ENCODE data around the gene NACA2.

NACA2 gene

GRCh38 chr17:61591018-61591417, at the start of gene NACA2:
NACA2 (minus strand) TSS chr17:61591219; CDS start chr17:61591180, 39 bp downstream.
- H3K27ac ChIP-seq = no peak within 1 kb of the TSS
- TF ChIP-seq, protein P1, sequence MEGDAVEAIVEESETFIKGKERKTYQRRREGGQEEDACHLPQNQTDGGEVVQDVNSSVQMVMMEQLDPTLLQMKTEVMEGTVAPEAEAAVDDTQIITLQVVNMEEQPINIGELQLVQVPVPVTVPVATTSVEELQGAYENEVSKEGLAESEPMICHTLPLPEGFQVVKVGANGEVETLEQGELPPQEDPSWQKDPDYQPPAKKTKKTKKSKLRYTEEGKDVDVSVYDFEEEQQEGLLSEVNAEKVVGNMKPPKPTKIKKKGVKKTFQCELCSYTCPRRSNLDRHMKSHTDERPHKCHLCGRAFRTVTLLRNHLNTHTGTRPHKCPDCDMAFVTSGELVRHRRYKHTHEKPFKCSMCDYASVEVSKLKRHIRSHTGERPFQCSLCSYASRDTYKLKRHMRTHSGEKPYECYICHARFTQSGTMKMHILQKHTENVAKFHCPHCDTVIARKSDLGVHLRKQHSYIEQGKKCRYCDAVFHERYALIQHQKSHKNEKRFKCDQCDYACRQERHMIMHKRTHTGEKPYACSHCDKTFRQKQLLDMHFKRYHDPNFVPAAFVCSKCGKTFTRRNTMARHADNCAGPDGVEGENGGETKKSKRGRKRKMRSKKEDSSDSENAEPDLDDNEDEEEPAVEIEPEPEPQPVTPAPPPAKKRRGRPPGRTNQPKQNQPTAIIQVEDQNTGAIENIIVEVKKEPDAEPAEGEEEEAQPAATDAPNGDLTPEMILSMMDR (conservative IDR thresholded peaks at IDR 0.05) = no peak
- no peak for TF ChIP-seq ZFX (IDR thresholded peaks at IDR 0.05)

DNA sequence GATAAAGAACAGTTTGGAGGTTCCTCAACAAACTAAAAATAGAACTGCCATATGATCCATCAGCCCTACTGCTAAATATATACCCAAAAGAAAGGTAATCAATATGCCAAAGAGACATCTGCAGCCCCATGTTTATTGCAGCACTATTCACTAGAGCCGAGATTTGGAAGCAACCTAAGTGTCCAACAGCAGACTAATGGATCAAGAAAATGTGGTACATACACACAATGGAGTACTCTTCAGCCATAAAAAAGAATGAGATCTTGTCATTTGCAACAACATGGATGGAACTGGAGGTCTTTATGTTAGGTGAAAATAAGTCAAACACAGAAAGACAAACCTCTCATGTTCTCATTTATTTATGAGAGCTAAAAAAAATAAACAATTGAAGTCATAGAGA, 48.8 kb upstream of the NACA2 start:
- H3K27ac ChIP-seq = no peak overlapping the region
- TF ChIP-seq, protein P1 (conservative IDR thresholded peaks at IDR 0.05) = no peak
- no peak for TF ChIP-seq ZFX (IDR thresholded peaks at IDR 0.05)

DNA sequence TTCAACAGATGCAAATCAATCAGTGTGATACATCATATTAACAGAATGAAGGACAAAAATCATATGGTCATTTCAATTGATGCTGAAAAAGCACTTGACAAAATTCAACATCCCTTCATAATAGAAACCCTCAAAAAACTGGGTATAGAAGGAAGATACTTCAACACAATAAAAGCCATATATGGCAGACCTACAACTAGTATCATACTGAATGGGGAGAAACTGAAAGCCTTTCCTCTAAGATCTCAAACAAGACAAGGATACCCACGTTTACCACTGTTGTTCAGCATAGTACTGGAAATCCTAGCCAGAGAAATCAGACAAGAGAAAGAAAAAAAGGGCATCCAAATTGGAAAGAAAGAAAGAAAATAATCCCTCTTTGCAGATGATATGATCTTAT, 47.1 kb upstream of the NACA2 start:
- TF ChIP-seq ZFX (IDR thresholded peaks at IDR 0.05) = no peak
- TF ChIP-seq, protein P1 (conservative IDR thresholded peaks at IDR 0.05) = no peak
- H3K27ac ChIP-seq = no peak overlapping the region

DNA sequence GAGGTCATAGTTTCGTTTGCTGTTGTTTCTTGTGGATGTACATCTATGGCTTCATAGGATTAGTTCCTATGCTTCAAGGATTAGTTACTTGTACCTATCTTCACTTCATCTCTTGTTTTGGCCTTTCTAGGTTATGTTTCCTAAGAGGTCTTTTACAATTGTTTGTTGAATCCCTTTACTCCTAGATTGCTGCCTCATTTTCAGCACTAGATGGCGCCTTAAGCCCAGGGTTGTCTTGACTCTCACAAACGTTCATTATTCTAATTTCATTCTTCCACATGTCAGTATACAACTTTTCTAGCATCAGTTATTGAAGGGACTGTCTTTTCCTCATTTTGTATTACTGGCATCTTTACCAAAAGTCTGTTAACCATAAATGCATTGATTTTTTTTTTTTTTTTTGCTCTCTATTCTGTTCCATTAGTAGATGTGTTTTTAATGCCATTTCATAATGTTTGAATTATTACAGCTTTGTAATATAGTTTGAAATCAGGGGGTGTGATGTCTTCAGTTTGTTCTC, 45.0 kb upstream of the NACA2 start:
- TF ChIP-seq ZFX (IDR thresholded peaks at IDR 0.05) = no peak
- TF ChIP-seq, protein P1 (conservative IDR thresholded peaks at IDR 0.05) = peak; percentile 93
- H3K27ac ChIP-seq = no peak overlapping the region

- TF ChIP-seq ZFX (IDR thresholded peaks at IDR 0.05) = no peak
- TF ChIP-seq, protein P1 (conservative IDR thresholded peaks at IDR 0.05) = no peak
- no peak overlapping the region for H3K27ac ChIP-seq
These were observed 44.0 kb upstream of the NACA2 start for GRCh38 chr17:61634942-61635538.

DNA sequence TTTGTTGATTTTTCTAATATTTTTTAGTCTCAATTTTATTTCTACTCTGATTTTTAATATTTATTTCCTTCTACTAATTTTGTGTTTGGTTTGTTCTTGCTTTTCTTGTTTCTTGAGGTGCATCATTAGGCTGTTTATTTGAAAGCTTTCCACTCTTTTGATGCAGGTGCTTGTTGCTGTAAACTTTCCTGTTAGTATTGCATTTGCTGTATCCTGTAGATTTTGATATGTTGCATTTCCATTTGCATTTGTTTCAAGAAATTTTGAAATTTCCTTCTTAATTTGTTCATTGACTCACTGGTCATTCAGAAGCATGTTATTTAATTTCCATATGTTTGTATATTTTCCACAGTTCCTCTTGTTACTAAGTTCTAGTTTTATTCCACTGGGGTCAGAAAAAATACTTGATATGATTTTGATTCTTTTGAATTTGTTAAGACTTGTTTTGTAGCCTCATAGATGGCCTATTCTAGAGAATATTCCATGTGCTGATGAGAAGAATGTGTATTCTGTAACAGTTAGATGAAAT, 43.1 kb upstream of the NACA2 start:
- H3K27ac ChIP-seq = no peak overlapping the region
- TF ChIP-seq, protein P1 (conservative IDR thresholded peaks at IDR 0.05) = no peak
- no peak for TF ChIP-seq ZFX (IDR thresholded peaks at IDR 0.05)

GRCh38 chr17:61632826-61633225, 41.8 kb upstream of the NACA2 start:
- H3K27ac ChIP-seq = no peak overlapping the region
- no peak for TF ChIP-seq ZFX (IDR thresholded peaks at IDR 0.05)
- TF ChIP-seq, protein P1 (conservative IDR thresholded peaks at IDR 0.05) = no peak

All from C4-2B (cell line).